ENCODE results near the gene RBM23. TPM values are rescaled to one million over a fixed set of nuclear protein-coding genes. Genes with fewer than 3 reads are reported as not detected.

The RBM23 gene
- 65.1 and 69.1 TPM in 2 replicates for total RNA-seq (2014; rRNA removed; shearing (Covaris generic))

DNA sequence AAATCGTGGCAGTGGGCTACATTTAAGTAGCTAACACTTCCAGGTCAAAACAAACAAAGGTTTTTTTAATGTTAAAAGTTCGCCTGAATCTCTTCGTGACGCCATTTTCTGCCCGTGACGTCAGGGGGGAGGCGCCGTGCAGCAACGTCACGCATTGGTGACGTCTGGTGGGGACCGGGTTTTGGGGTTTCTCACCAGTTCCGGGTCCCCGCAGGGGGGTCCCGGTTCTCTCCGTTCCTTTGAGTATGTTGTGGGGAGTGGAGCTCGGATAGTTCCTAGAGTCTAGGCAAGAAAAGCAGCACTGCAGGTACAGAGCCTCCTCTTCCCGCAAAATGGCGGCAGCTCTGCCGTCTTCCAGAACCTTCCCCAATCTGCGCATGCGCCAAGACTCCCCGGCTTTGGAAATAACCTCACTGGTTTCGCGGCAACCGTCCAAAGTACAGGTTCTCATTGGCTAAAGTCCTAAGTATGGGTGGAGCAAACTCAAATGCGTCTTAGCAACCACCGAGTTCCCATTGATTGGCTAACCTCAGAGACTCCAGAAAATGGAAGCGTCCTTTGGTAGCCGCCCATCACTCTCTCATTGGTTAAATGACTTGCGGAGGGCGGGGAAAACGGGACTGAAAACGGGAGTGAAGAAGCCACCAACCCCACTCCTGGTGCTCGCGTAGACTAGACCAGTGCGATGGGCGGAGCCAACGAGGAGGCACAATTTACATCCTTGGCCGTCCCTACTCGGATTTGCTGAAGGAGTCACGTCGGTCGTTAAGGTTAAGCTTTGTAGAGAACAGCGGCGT lies at the start of gene RBM23:
TSS of gene RBM23 (minus strand) at position 346 of the 797 bp plus-strand sequence.

DNA sequence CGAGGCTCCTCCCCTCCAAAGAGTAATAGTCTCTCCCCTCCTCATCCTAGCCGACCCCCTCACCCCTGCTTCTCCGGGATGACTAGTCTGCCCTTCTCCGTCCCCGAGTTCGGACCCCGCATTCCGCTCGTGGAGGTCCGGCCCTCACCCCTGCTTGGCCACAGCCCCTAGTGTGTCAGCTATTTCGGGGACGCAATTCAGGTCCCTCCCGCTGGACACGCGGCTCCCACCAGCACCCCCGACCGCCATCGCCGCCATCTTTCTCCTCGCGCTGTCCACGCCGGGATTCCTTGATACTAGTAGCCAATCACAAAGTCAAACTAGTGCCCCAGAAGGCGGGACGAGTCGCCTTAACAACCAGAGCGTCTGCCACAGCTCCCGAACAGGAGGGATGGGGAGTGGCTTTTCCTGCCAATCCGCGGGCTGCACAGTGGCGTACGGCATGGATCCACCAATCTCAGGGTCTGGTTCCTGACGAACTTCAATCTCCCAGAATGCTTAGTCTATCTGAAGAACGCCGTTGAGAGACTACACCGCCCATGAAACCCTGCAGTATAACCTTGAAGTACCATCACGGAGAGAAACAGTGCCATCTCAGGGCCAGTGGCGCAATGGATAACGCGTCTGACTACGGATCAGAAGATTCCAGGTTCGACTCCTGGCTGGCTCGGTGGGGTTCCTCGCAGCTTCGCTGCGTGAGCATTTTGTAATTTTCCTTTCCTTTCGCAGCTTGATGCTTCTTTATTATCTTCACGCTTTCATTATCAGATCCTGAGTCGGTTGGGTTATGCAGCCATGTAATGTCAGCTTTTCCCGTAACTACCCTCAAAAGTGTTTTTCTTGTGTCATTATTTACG lies 10.4 kb upstream of the RBM23 start, which contains the start of gene PRMT5:
TSS of gene PRMT5 (minus strand) at position 273 of the 857 bp plus-strand sequence. CDS start at position 258, 15 bp downstream.

DNA sequence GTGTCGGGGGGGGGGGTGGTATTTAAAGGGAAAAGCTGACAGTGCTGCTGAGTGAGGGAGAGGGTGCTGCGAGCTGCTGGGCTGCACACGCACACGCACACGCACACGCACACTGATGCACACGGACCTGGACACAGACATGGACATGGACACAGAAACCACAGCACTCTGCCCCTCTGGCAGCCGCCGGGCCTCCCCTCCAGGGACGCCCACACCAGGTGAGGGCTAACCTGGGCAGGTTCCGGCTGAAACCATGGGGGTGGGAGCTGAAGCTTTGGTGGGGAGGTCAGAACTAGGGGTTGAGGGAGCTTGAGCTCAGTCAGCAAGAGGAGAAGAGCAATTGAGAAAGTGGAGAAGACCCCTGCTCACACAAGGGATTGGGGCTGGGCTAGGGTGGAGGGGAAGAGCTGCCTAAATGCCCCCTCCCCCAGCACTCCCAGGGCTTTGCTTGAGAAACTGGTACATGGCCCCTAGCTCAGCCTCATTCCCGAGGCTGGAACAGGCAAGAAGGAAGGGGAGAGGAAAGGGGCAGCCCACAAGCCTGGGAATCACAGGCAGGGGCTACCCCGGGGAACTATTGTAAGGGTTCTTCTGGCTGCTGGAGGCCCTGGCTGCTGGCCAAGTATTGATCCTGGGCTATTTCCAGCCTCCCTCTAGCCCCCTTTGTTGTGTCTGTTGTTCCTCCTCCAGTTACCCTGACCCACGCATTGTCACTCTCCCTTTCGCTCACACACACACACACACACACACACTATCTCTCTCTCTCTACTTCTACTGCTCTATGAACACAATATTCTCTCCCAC lies 35.6 kb downstream of the RBM23 start, which contains the start of gene REM2:
TSS of gene REM2 (plus strand) at position 50 of the 804 bp plus-strand sequence. CDS start at position 116, 66 bp downstream.

DNA sequence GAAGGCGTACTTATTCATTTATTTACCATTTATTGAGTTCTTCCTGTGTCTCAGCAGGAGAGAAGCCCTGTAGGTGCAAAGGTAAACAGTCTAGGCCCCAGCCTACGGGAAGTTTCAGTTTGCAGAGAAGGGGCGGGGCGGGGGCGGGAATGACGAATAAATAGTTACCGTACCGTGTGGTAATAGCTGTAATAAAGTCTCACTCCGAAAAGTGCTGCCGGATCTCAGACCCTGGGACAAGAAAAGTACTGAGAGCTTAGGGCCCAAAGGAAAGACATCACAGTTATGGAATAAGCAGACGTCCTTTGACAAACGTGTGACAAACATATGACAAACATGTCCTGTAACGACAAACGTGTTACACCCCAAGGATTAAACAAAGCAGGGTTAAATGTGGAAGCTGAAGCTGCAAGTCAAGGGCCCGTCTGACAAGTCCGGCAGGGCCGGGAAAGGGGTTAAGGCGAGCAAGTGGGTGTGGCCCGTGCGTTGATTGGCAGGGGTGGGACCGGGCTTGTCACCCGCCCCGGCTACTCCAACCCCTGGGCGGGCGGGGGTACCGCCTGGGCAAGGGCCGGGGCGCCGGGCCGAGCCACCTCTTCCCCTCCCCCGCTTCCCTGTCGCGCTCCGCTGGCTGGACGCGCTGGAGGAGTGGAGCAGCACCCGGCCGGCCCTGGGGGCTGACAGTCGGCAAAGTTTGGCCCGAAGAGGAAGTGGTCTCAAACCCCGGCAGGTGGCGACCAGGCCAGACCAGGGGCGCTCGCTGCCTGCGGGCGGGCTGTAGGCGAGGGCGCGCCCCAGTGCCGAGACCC lies 47.5 kb downstream of the RBM23 start, which contains the start of gene LRP10:
TSS of gene LRP10 (plus strand) at position 517 of the 809 bp plus-strand sequence. CDS start 564 bp downstream, outside the sequence.

Small RNAs within 50 kb of the gene (small RNA-seq; reads per million reads assigned to genes)
- not detected for gene RF00019

Other genes starting within 250 kb of the RBM23 start
- gene OXA1L, start 152.5 kb downstream of the RBM23 start, total RNA-seq (2014; rRNA removed; shearing (Covaris generic)) = 80.0 and 85.1 TPM in 2 replicates
- gene SLC7A7, start 103.7 kb downstream of the RBM23 start, total RNA-seq (2014; rRNA removed; shearing (Covaris generic)) = 0.11 and 0.16 TPM in 2 replicates
- gene MRPL52, start 89.3 kb downstream of the RBM23 start, total RNA-seq (2014; rRNA removed; shearing (Covaris generic)) = 59.9 and 95.0 TPM in 2 replicates
- 79.9 and 82.8 TPM in 2 replicates for gene MMP14, start 82.6 kb downstream of the RBM23 start, total RNA-seq (2014; rRNA removed; shearing (Covaris generic))
- 17.8 and 19.9 TPM in 2 replicates for gene LRP10, start 47.4 kb downstream of the RBM23 start, total RNA-seq (2014; rRNA removed; shearing (Covaris generic))
- gene REM2, start 35.9 kb downstream of the RBM23 start, total RNA-seq (2014; rRNA removed; shearing (Covaris generic)) = 0.11 and 0.57 TPM in 2 replicates
- 49.0 and 68.4 TPM in 2 replicates for gene PRMT5, start 10.2 kb upstream of the RBM23 start, total RNA-seq (2014; rRNA removed; shearing (Covaris generic))
- gene HAUS4, start 37.9 kb upstream of the RBM23 start, total RNA-seq (2014; rRNA removed; shearing (Covaris generic)) = 58.1 and 61.4 TPM in 2 replicates
- gene AJUBA, start 63.4 kb upstream of the RBM23 start, total RNA-seq (2014; rRNA removed; shearing (Covaris generic)) = 63.6 and 64.3 TPM in 2 replicates
- gene C14orf93, start 91.0 kb upstream of the RBM23 start, total RNA-seq (2014; rRNA removed; shearing (Covaris generic)) = 11.6 and 13.6 TPM in 2 replicates
- gene PSMB5, start 115.8 kb upstream of the RBM23 start, total RNA-seq (2014; rRNA removed; shearing (Covaris generic)) = 184 and 201 TPM in 2 replicates
- gene PSMB11, start 123.1 kb upstream of the RBM23 start, total RNA-seq (2014; rRNA removed; shearing (Covaris generic)) = not detected in 2 replicates
- gene CDH24, start 138.4 kb upstream of the RBM23 start, total RNA-seq (2014; rRNA removed; shearing (Covaris generic)) = 7.8 and 8.1 TPM in 2 replicates
- 87.0 and 102 TPM in 2 replicates for gene ACIN1, start 176.0 kb upstream of the RBM23 start, total RNA-seq (2014; rRNA removed; shearing (Covaris generic))
- 29.7 and 29.8 TPM in 2 replicates for gene C14orf119, start 176.4 kb upstream of the RBM23 start, total RNA-seq (2014; rRNA removed; shearing (Covaris generic))
- not detected in 2 replicates for gene CIROP, start 185.8 kb upstream of the RBM23 start, total RNA-seq (2014; rRNA removed; shearing (Covaris generic))
- gene CEBPE, start 200.1 kb upstream of the RBM23 start, total RNA-seq (2014; rRNA removed; shearing (Covaris generic)) = not detected in 2 replicates

Measured in A375 (cell line).